NCI-H2196 (cell line): ENCODE measurements around the gene BRPF1.
A peak's percentile ranks its signal among the peaks of the same experiment; 100 is the strongest.

Experiments
- DNase-seq: peaks from one replicate; lab custom pipeline; 2025; ENCODE audit not compliant: unreplicated experiment; lab: John Stamatoyannopoulos, UW

BRPF1 gene

GRCh38 chr3:9732080-9732739 is 675 bp downstream of the BRPF1 start:
- no peak for DNase-seq

- DNase-seq: no peak
Observed at GRCh38 chr3:9732740-9733115, 1.2 kb downstream of the BRPF1 start.

- DNase-seq: no peak
Observed at GRCh38 chr3:9736831-9737230, 5.3 kb downstream of the BRPF1 start.

- DNase-seq: no peak
Observed at GRCh38 chr3:9739181-9739580, 7.6 kb downstream of the BRPF1 start.

GRCh38 chr3:9742560-9742959 is 11.0 kb downstream of the BRPF1 start:
- DNase-seq: no peak

GRCh38 chr3:9743548-9743947 is 12.0 kb downstream of the BRPF1 start:
- DNase-seq: no peak

- no peak for DNase-seq
Observed at GRCh38 chr3:9744162-9744561, 12.6 kb downstream of the BRPF1 start.

GRCh38 chr3:9745521-9745920 is 14.0 kb downstream of the BRPF1 start:
- no peak for DNase-seq

GRCh38 chr3:9746330-9746729 is 14.8 kb downstream of the BRPF1 start:
- DNase-seq: no peak

- DNase-seq: no peak
Observed at GRCh38 chr3:9747267-9747666, 15.7 kb downstream of the BRPF1 start.

- no peak for DNase-seq
Observed at GRCh38 chr3:9748031-9748430, 16.5 kb downstream of the BRPF1 start.

GRCh38 chr3:9749296-9749644 is 17.7 kb downstream of the BRPF1 start:
- no peak for DNase-seq

GRCh38 chr3:9749645-9750555 is 18.4 kb downstream of the BRPF1 start, which contains the start of gene OGG1:
Gene OGG1, plus strand, starts transcription at chr3:9749952. Its CDS starts 335 bp downstream, at chr3:9750287.
- peak; percentile 88 for DNase-seq

- no peak for DNase-seq
Observed at GRCh38 chr3:9750556-9751411, 19.2 kb downstream of the BRPF1 start.

- DNase-seq: no peak
Observed at GRCh38 chr3:9754678-9755077, 23.1 kb downstream of the BRPF1 start.

- no peak for DNase-seq
Observed at GRCh38 chr3:9757427-9757826, 25.9 kb downstream of the BRPF1 start.

GRCh38 chr3:9760779-9761505 is 29.4 kb downstream of the BRPF1 start:
- DNase-seq: no peak

GRCh38 chr3:9761919-9762318 is 30.4 kb downstream of the BRPF1 start:
- no peak for DNase-seq

GRCh38 chr3:9762871-9763270 is 31.3 kb downstream of the BRPF1 start:
- no peak for DNase-seq

GRCh38 chr3:9765865-9766264 is 34.3 kb downstream of the BRPF1 start:
- DNase-seq: no peak

GRCh38 chr3:9767418-9767817 is 35.9 kb downstream of the BRPF1 start:
- no peak for DNase-seq
